Measurements from ENCODE around the gene ATP5F1C. TPM values are rescaled to one million over a fixed set of nuclear protein-coding genes. Genes with fewer than 3 reads are reported as not detected.

ATP5F1C gene
- total and polyA plus RNA-seq, 2 experiments from 2014 or later, result 332 to 537 TPM

- TF ChIP-seq, protein P1, sequence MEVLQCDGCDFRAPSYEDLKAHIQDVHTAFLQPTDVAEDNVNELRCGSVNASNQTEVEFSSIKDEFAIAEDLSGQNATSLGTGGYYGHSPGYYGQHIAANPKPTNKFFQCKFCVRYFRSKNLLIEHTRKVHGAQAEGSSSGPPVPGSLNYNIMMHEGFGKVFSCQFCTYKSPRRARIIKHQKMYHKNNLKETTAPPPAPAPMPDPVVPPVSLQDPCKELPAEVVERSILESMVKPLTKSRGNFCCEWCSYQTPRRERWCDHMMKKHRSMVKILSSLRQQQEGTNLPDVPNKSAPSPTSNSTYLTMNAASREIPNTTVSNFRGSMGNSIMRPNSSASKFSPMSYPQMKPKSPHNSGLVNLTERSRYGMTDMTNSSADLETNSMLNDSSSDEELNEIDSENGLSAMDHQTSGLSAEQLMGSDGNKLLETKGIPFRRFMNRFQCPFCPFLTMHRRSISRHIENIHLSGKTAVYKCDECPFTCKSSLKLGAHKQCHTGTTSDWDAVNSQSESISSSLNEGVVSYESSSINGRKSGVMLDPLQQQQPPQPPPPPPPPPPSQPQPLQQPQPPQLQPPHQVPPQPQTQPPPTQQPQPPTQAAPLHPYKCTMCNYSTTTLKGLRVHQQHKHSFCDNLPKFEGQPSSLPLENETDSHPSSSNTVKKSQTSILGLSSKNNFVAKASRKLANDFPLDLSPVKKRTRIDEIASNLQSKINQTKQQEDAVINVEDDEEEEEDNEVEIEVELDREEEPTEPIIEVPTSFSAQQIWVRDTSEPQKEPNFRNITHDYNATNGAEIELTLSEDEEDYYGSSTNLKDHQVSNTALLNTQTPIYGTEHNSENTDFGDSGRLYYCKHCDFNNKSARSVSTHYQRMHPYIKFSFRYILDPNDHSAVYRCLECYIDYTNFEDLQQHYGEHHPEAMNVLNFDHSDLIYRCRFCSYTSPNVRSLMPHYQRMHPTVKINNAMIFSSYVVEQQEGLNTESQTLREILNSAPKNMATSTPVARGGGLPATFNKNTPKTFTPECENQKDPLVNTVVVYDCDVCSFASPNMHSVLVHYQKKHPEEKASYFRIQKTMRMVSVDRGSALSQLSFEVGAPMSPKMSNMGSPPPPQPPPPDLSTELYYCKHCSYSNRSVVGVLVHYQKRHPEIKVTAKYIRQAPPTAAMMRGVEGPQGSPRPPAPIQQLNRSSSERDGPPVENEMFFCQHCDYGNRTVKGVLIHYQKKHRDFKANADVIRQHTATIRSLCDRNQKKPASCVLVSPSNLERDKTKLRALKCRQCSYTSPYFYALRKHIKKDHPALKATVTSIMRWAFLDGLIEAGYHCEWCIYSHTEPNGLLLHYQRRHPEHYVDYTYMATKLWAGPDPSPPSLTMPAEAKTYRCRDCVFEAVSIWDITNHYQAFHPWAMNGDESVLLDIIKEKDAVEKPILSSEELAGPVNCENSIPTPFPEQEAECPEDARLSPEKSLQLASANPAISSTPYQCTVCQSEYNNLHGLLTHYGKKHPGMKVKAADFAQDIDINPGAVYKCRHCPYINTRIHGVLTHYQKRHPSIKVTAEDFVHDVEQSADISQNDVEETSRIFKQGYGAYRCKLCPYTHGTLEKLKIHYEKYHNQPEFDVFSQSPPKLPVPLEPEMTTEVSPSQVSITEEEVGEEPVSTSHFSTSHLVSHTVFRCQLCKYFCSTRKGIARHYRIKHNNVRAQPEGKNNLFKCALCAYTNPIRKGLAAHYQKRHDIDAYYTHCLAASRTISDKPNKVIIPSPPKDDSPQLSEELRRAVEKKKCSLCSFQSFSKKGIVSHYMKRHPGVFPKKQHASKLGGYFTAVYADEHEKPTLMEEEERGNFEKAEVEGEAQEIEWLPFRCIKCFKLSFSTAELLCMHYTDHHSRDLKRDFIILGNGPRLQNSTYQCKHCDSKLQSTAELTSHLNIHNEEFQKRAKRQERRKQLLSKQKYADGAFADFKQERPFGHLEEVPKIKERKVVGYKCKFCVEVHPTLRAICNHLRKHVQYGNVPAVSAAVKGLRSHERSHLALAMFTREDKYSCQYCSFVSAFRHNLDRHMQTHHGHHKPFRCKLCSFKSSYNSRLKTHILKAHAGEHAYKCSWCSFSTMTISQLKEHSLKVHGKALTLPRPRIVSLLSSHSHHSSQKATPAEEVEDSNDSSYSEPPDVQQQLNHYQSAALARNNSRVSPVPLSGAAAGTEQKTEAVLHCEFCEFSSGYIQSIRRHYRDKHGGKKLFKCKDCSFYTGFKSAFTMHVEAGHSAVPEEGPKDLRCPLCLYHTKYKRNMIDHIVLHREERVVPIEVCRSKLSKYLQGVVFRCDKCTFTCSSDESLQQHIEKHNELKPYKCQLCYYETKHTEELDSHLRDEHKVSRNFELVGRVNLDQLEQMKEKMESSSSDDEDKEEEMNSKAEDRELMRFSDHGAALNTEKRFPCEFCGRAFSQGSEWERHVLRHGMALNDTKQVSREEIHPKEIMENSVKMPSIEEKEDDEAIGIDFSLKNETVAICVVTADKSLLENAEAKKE (CRISPR knock-in tag; IDR thresholded peaks at IDR 0.05), result no peak
- TF ChIP-seq CREB1 (CRISPR knock-in tag; IDR thresholded peaks at IDR 0.05; ENCODE audit: low read depth) (no peak), ZNF114 (CRISPR knock-in tag; IDR thresholded peaks at IDR 0.05) (no peak), JUNB (IDR thresholded peaks at IDR 0.05; ENCODE audit: unreplicated experiment) (no peak), STAT1 (IDR thresholded peaks at IDR 0.05; ENCODE audit: unreplicated experiment) (no peak), POLR2AphosphoS5 (IDR thresholded peaks at IDR 0.05; ENCODE audit: low read depth) (no peak)
Observed at GRCh38 chr10:7787150-7787856, 674 bp upstream of the ATP5F1C start (continued).

GRCh38 chr10:7788639-7789286 lies 786 bp downstream of the ATP5F1C start:
- Mint-ChIP-seq H3K9me3 (no peaks in the 10 kb centered on the region), H3K27me3 (ENCODE audit: insufficient read depth, low read depth, poor library complexity) (peaks cover 5% of the 10 kb centered on the region), H3K36me3 (ENCODE audit: low read depth) (peaks cover 9% of the 10 kb centered on the region; the same call in 2 of the 3 replicates), H3K27ac (peak overlapping the region; percentile 90), H3K4me1 (peaks cover 13% of the 10 kb centered on the region; the same call in 2 of the 3 replicates), H3K4me3 (no peak overlapping the region)
- peaks cover 47% of the 10 kb centered on the region for H4K20me1 ChIP-seq (replicated peaks; ENCODE audit: insufficient read depth)
- no peak overlapping the region for H3K27ac ChIP-seq (ENCODE audit: low read depth)
- H3K36me3 ChIP-seq (ENCODE audit: insufficient read depth), result no peaks in the 10 kb centered on the region; the same call in 1 of the 2 replicates
- DNase-seq (ENCODE audit: low spot score), result peak; percentile 8
- H3K4me3 ChIP-seq, result peak overlapping the region; percentile 96
- peaks cover 97% of the 10 kb centered on the region for H3K79me2 ChIP-seq (replicated peaks; ENCODE audit: insufficient read depth)
- H3K4me1 ChIP-seq (ENCODE audit: insufficient read depth), result peaks cover 19% of the 10 kb centered on the region
- H3K9me2 ChIP-seq (ENCODE audit: insufficient read depth), result no peaks in the 10 kb centered on the region
- no peak for TF ChIP-seq JUNB (IDR thresholded peaks at IDR 0.05; ENCODE audit: unreplicated experiment)
- 0 out of 2 replicates have a peak, but pooled peaks have one; percentile 1 for TF ChIP-seq ETS1 (IDR thresholded peaks at IDR 0.05)
- peak overlapping the region; percentile 93 for H3K4me2 ChIP-seq
- H3F3A ChIP-seq (replicated peaks; ENCODE audit: low read depth), result no peaks in the 10 kb centered on the region
- peak; percentile 35 for ATAC-seq
- H3K27me3 ChIP-seq (ENCODE audit: insufficient read depth), result no peaks in the 10 kb centered on the region
- peak overlapping the region; percentile 29; the same call in 1 of the 2 replicates for H2AFZ ChIP-seq

All from GM23338 (cell line).